ENCODE results near the gene PTP4A2. TPM values are rescaled to one million over a fixed set of nuclear protein-coding genes. Genes with fewer than 3 reads are reported as not detected.

PTP4A2 gene
- total and polyA plus RNA-seq, 12 donors: 51.8 to 371 (median 177) TPM

DNA sequence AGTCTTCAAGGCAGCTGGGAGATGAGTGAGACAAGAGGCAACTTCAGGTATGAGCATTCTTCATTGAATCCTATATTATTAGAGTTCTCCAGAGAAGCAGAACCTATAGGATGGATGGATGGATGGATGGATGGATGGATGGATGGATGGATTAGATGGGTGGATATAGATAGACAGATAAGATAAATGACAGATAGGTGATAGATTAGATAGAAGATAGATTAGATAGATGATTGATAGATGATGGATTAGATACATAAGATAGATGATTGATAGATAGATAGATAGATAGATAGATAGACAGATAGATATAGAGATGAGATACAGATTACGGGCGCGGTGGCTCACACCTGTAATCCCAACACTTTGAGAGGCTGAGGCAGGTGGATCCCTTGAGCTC lies 79.1 kb downstream of the PTP4A2 start:
- H3K9me3 ChIP-seq (replicated peaks in 1 of 3): no peaks in the 10 kb centered on the region
- no peaks in the 10 kb centered on the region for H3K4me1 ChIP-seq (replicated peaks in 1 of 2)
- TF ChIP-seq, protein P1, sequence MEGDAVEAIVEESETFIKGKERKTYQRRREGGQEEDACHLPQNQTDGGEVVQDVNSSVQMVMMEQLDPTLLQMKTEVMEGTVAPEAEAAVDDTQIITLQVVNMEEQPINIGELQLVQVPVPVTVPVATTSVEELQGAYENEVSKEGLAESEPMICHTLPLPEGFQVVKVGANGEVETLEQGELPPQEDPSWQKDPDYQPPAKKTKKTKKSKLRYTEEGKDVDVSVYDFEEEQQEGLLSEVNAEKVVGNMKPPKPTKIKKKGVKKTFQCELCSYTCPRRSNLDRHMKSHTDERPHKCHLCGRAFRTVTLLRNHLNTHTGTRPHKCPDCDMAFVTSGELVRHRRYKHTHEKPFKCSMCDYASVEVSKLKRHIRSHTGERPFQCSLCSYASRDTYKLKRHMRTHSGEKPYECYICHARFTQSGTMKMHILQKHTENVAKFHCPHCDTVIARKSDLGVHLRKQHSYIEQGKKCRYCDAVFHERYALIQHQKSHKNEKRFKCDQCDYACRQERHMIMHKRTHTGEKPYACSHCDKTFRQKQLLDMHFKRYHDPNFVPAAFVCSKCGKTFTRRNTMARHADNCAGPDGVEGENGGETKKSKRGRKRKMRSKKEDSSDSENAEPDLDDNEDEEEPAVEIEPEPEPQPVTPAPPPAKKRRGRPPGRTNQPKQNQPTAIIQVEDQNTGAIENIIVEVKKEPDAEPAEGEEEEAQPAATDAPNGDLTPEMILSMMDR (IDR thresholded peaks at IDR 0.05): no peak
- TF ChIP-seq POLR2A (IDR thresholded peaks at IDR 0.05): no peak
- no peak overlapping the region for H3K4me3 ChIP-seq
- H3K27ac ChIP-seq: no peak overlapping the region
- no peak for DNase-seq
- intact Hi-C loops (cut with DNase I): no loop called here
- no peaks in the 10 kb centered on the region for H3K36me3 ChIP-seq (replicated peaks in 1 of 2)
- WGBS, 4 donors: 92 to 95% (median 94%) methylated on average over 3 of the region's 3 CpGs
- H3K27me3 ChIP-seq: no peaks in the 10 kb centered on the region

DNA sequence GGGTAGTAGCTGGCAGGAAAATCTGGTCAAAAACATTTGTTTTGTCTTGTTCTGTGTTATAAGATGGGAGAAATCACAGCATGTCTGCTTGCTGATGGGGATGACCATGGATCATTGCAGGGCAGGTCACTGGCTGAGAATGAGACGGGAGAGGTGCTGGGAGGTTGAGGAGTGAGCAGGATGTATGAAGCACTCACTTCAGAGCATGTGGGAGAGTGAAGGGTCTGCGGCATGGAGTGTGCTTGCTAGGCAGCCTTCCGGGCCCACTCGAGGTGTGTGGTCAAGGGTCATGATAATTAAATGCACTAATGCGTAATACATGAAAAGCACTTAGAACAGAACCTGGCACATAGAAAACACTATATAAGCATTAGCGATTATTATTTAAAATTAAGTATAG lies 80.3 kb downstream of the PTP4A2 start:
- WGBS, 4 donors: 83 to 93% (median 88%) methylated on average over 6 of the region's 6 CpGs
- intact Hi-C loops (cut with DNase I): no loop called here

More for the DNA sequence above, 80.3 kb downstream of the PTP4A2 start:
- Histone ChIP-seq H3K36me3 (replicated peaks in 1 of 2) (no peaks in the 10 kb centered on the region), H3K27ac (no peak overlapping the region), H3K27me3 (no peaks in the 10 kb centered on the region), H3K4me3 (no peak overlapping the region), H3K4me1 (replicated peaks in 1 of 2) (no peaks in the 10 kb centered on the region), H3K9me3 (replicated peaks in 1 of 3) (no peaks in the 10 kb centered on the region)
- no peak for DNase-seq
- no peak for TF ChIP-seq POLR2A (IDR thresholded peaks at IDR 0.05)
- TF ChIP-seq, protein P1 (IDR thresholded peaks at IDR 0.05): no peak

Other genes with a start within 250 kb of the PTP4A2 start
- gene COL16A1, start 234.4 kb downstream of the PTP4A2 start, total RNA-seq: 10 to 100 TPM; 16.9 to 41.2 (median 26.3) TPM
- 100 to 1,000 TPM in 1 of 3 donors, 10 to 100 TPM in 1, 1 to 10 TPM in 1; 6.1 to 129 (median 49.8) TPM for gene COL16A1, start 234.4 kb downstream of the PTP4A2 start, polyA plus RNA-seq
- gene ADGRB2, start 174.0 kb downstream of the PTP4A2 start, total RNA-seq: 10 to 100 TPM in 1 of 9 donors, 1 to 10 TPM in 8; 2.2 to 15.1 (median 4.6) TPM
- gene ADGRB2, start 174.0 kb downstream of the PTP4A2 start, polyA plus RNA-seq: 10 to 100 TPM in 1 of 3 donors, 1 to 10 TPM in 2; 1.8 to 57.3 (median 9.2) TPM
- 1 to 10 TPM in 1 of 9 donors, under 1 TPM in 8; 0.09 to 1.9 (median 0.61) TPM for gene SPOCD1, start 122.3 kb downstream of the PTP4A2 start, total RNA-seq
- gene SPOCD1, start 122.3 kb downstream of the PTP4A2 start, polyA plus RNA-seq: 1 to 10 TPM in 2 of 3 donors, under 1 TPM in 1; 0.46 to 2.4 (median 1.3) TPM
- gene KHDRBS1, start 75.5 kb upstream of the PTP4A2 start, total RNA-seq: 100 to 1,000 TPM in 1 of 9 donors, 10 to 100 TPM in 8; 50.1 to 108 (median 77.1) TPM
- 10 to 100 TPM; 37.3 to 88.2 (median 43.7) TPM for gene KHDRBS1, start 75.5 kb upstream of the PTP4A2 start, polyA plus RNA-seq
- gene TMEM39B, start 134.6 kb upstream of the PTP4A2 start, total RNA-seq: 10 to 100 TPM in 4 of 9 donors, 1 to 10 TPM in 5; 4.4 to 17.4 (median 8.9) TPM
- 10 to 100 TPM in 2 of 3 donors, 1 to 10 TPM in 1; 9.2 to 15.1 (median 14.2) TPM for gene TMEM39B, start 134.6 kb upstream of the PTP4A2 start, polyA plus RNA-seq
- gene KPNA6, start 169.7 kb upstream of the PTP4A2 start, total RNA-seq: 10 to 100 TPM; 39.3 to 86.6 (median 71.5) TPM
- gene KPNA6, start 169.7 kb upstream of the PTP4A2 start, polyA plus RNA-seq: 10 to 100 TPM in 1 of 3 donors, 1 to 10 TPM in 2; 9.3 to 31.2 (median 9.5) TPM
- gene TXLNA, start 241.3 kb upstream of the PTP4A2 start, total RNA-seq: 10 to 100 TPM; 52.7 to 97.4 (median 66.1) TPM
- gene TXLNA, start 241.3 kb upstream of the PTP4A2 start, polyA plus RNA-seq: 10 to 100 TPM; 14.9 to 51.0 (median 25.7) TPM

All from adrenal gland (tissue), 12 donors.